WERI-Rb-1 (cell line): ENCODE data around the gene CFH.
"Not testable (repeated sequence)": the region's sequence is repeated elsewhere in the genome, so short reads cannot be mapped to it uniquely, and the experiment has no call there.

ENCODE experiments used
- DNase-seq: peaks from one replicate; pipeline ENCODE4 v3.0.0-alpha.2; 2020
- H3K27ac ChIP-seq: fragments of 250-450 bp; sonication (Bioruptor Pico); 2 replicates; pipeline ENCODE4 v1.5.1; 2020; ENCODE audit warnings: mild to moderate bottlenecking, moderate library complexity
- H3K27me3 ChIP-seq: fragments of 250-450 bp; sonication (Bioruptor Pico); 2 replicates; pipeline ENCODE4 v1.5.1; 2021; ENCODE audit warnings: mild to moderate bottlenecking, low read depth, moderate library complexity; ENCODE audit not compliant: insufficient read depth, severe bottlenecking
- H3K36me3 ChIP-seq: fragments of 250-450 bp; sonication (Bioruptor Pico); 2 replicates; pipeline ENCODE4 v1.5.1; 2020; ENCODE audit warnings: mild to moderate bottlenecking, moderate library complexity
- H3K4me3 ChIP-seq: 2 replicates; pipeline ENCODE4 v1.5.1; 2011; ENCODE audit warnings: low read depth, mild to moderate bottlenecking, control low read depth, low read length
- H3K9me3 ChIP-seq: fragments of 250-450 bp; sonication (Bioruptor Pico); 2 replicates; pipeline ENCODE4 v1.5.1; 2021; ENCODE audit warnings: mild to moderate bottlenecking, moderate library complexity; ENCODE audit not compliant: severe bottlenecking
- TF ChIP-seq, protein P1 (sequence below): IDR thresholded peaks from 2 replicates; pipeline ENCODE4 v1.5.1; 2011; ENCODE audit warnings: low read depth, mild to moderate bottlenecking, control low read depth, inconsistent platforms, low read length

The CFH gene

DNA sequence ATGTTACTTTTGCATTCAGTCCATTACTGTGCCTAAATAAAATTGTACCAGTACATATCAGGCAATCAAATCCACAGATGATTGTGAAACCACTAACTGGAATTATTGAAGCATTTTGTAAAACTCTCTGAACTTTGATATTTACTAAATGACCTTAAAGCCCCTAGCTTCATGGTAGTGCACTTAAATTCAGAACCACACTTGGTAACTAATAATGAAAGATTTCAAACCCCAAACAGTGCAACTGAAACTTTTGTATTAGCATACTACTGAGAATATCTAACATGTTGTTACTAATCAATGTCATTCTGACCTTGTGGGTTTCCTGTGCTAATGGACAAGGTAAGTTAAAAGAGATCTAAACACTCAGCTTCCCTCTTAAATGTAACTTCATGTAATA lies 122.8 kb downstream of the CFH start, which contains the start of gene CFHR3:
Gene CFHR3 (plus strand): TSS at position 238 of the 400 bp plus-strand sequence. CDS start 47 bp downstream, at position 285.
- Histone ChIP-seq H3K27ac (no peak within 1 kb of the TSS), H3K36me3 (no peaks in the 10 kb centered on the region), H3K9me3 (no peaks in the 10 kb centered on the region), H3K27me3 (no peaks in the 10 kb centered on the region), H3K4me3 (no peak within 1 kb of the TSS)
- DNase-seq, result no peak
- TF ChIP-seq, protein P1, sequence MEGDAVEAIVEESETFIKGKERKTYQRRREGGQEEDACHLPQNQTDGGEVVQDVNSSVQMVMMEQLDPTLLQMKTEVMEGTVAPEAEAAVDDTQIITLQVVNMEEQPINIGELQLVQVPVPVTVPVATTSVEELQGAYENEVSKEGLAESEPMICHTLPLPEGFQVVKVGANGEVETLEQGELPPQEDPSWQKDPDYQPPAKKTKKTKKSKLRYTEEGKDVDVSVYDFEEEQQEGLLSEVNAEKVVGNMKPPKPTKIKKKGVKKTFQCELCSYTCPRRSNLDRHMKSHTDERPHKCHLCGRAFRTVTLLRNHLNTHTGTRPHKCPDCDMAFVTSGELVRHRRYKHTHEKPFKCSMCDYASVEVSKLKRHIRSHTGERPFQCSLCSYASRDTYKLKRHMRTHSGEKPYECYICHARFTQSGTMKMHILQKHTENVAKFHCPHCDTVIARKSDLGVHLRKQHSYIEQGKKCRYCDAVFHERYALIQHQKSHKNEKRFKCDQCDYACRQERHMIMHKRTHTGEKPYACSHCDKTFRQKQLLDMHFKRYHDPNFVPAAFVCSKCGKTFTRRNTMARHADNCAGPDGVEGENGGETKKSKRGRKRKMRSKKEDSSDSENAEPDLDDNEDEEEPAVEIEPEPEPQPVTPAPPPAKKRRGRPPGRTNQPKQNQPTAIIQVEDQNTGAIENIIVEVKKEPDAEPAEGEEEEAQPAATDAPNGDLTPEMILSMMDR, result no peak

DNA sequence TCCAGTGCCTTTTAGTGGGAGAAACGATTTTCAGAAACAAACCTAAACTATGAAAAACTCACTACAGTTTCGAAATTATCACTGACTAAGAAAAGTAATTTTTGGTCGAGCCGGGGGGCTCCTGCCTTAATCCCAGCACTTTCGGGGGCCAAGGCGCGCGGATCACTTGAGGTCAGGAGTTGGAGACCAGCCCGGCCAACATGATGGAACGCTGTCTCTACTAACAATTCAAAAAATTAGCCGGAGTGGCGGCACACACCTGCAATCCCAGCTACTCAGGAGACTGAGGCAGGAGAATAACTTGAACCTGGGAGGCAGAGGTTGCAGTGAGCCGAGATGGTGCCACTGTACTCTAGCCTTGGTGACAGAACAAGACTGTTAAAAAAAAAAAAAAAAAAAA lies 125.8 kb downstream of the CFH start:
- no peak overlapping the region for H3K27ac ChIP-seq
- H3K4me3 ChIP-seq, result no peak overlapping the region
- H3K36me3 ChIP-seq, result no peaks in the 10 kb centered on the region
- peaks cover 5% of the 10 kb centered on the region for H3K9me3 ChIP-seq
- TF ChIP-seq, protein P1, result no peak
- DNase-seq, result no peak
- H3K27me3 ChIP-seq, result no peaks in the 10 kb centered on the region

DNA sequence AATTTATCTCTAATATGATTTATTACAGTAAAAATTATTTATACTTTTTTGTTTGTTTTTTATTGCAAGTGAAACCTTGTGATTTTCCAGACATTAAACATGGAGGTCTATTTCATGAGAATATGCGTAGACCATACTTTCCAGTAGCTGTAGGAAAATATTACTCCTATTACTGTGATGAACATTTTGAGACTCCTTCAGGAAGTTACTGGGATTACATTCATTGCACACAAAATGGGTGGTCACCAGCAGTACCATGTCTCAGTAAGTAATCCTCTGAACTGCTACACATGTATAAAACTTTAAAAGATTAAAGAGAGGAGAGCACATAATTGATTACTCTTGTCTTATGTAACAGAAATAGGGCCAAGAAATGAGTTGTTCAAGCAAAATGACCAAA lies 127.2 kb downstream of the CFH start:
- TF ChIP-seq, protein P1, result no peak
- Histone ChIP-seq H3K9me3 (peaks cover 5% of the 10 kb centered on the region), H3K27me3 (no peaks in the 10 kb centered on the region), H3K36me3 (no peaks in the 10 kb centered on the region), H3K4me3 (no peak overlapping the region), H3K27ac (no peak overlapping the region)
- DNase-seq, result no peak

DNA sequence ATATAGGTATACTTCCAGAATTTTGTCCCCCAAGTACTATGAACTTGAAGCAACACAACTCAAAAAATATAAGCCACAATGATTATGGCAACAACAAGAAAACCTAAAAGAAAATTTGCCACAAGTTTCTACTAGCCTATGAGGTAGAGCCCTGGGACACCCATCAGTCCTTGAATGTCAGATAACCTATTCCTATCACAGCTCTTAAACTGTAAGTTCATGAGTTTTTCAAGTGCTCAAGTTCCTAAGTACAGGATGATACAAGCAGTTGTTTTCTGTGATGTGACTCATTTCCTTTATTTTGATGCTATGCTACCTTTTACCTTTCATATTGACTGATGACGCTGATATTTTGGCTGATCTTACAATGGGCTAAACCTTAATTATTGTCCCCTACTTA lies 139.4 kb downstream of the CFH start:
- not testable (repeated sequence) for H3K27me3 ChIP-seq, H3K36me3 ChIP-seq, H3K9me3 ChIP-seq, H3K4me3 ChIP-seq, H3K27ac ChIP-seq, DNase-seq

DNA sequence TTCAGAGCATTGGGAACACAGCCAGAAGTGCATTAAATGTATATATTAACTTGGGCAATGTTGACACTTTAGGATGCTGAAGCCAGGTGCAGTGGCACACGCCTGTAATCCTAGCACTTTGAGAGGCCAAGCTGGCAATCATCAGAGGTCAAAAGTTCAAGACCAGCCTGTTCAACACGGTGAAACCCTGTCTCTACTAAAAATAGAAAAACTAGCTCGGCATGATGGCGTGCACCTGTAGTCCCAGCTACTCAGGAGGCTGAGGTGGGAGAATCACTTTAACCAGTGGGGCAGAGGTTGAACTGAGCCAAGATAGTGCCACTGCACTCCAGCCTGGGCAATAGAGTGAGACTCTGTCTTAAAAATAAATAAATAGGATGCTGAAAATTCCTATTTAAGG lies 142.3 kb downstream of the CFH start:
- H3K36me3 ChIP-seq, DNase-seq, H3K27ac ChIP-seq, H3K9me3 ChIP-seq, H3K4me3 ChIP-seq, H3K27me3 ChIP-seq: not testable (repeated sequence)
